A549 (cell line): ENCODE measurements around the gene PBX3. TPM values are rescaled to one million over a fixed set of nuclear protein-coding genes. Genes with fewer than 3 reads are reported as not detected.

ENCODE experiments used
- ATAC-seq, 2 experiments: fragments of 200-7000 bp in 1 of 2; fragments of >200 bp in 1 of 2; cut with Nextera tagmentation in 1 of 2; cut with Tn5 transposase in 1 of 2; 3 replicates each; pipeline versions ENCODE4 v1.8.0 to v1.9.1; 2018 to 2020; ENCODE audit warnings: mild to moderate bottlenecking in 1 of 2, moderate library complexity in 1 of 2
- CTCF ChIA-PET: fragments of 300-600 bp; sonication (Branson Sonifier 250); formaldehyde crosslinking; extraction: SDS; loops from one replicate; lab custom pipeline; 2021; ENCODE audit warnings: antibody characterized with exemption, inconsistent platforms; lab: Yijun Ruan, JAX
- POLR2A ChIA-PET: fragments of 350-600 bp; formaldehyde crosslinking; extraction: SDS; loops from one replicate; lab custom pipeline; 2021; ENCODE audit warnings: antibody characterized with exemption, inconsistent platforms; lab: Yijun Ruan, JAX
- DNase-seq, 2 experiments: peaks; one replicate each; pipeline versions ENCODE4 v3.0.0 to v3.0.0-alpha.2; 2011 to 2016; ENCODE audit warnings: low read depth in 1 of 2, low spot score in 1 of 2
- FAIRE-seq: peaks from 2 replicates; lab custom pipeline; 2011; peaks lifted over from hg19 to GRCh38; lab: Jason Lieb, UNC
- H3K27ac ChIP-seq, 2 experiments: fragments of >200 bp; sonication (Bioruptor Twin); formaldehyde crosslinking; 3 replicates each; pipeline ENCODE4 v1.5.1; 2016 to 2017
- H3K4me1 ChIP-seq: fragments of >200 bp; sonication (Bioruptor Twin); formaldehyde crosslinking; 3 replicates; pipeline ENCODE4 v1.6.1; 2016
- H3K4me2 ChIP-seq: fragments of >200 bp; sonication (Bioruptor Twin); formaldehyde crosslinking; 3 replicates; pipeline ENCODE4 v1.6.1; 2016
- H3K4me3 ChIP-seq: fragments of >200 bp; sonication (Bioruptor Twin); formaldehyde crosslinking; 3 replicates; pipeline ENCODE4 v1.5.1; 2016
- H3K9me3 ChIP-seq: fragments of >200 bp; sonication (Bioruptor Twin); formaldehyde crosslinking; 3 replicates; pipeline ENCODE4 v1.6.1; 2016
- BHLHE40 ChIP-seq: IDR thresholded peaks from 2 replicates; pipeline ENCODE4 v1.6.1; 2012; ENCODE audit warnings: low read depth, low read length, inconsistent platforms
- CBX2 ChIP-seq: fragments of 200-600 bp; sonication (generic); IDR thresholded peaks from 2 replicates; pipeline ENCODE4 v1.6.1; 2016; ENCODE audit warnings: low read depth, mild to moderate bottlenecking, borderline replicate concordance
- CBX8 ChIP-seq: fragments of 200-600 bp; sonication (generic); IDR thresholded peaks from 2 replicates; pipeline ENCODE4 v1.6.1; 2016
- CEBPB ChIP-seq, 2 experiments: fragments of >200 bp in 1 of 2; sonication (Bioruptor Twin) in 1 of 2; formaldehyde crosslinking in 1 of 2; IDR thresholded peaks; 2 replicates each; pipeline ENCODE4 v1.6.1; 2012 to 2016
- CHD4 ChIP-seq: fragments of 200-600 bp; sonication (generic); IDR thresholded peaks from 2 replicates; pipeline ENCODE4 v1.6.1; 2016; ENCODE audit warnings: antibody characterized with exemption, mild to moderate bottlenecking, borderline replicate concordance
- FOSB ChIP-seq: fragments of 250-450 bp; sonication (Bioruptor Pico); IDR thresholded peaks from 2 replicates; pipeline ENCODE4 v1.5.0; 2020; ENCODE audit warnings: mild to moderate bottlenecking, moderate library complexity
- FOXS1 ChIP-seq: fragments of 250-450 bp; sonication (Bioruptor Pico); IDR thresholded peaks from 2 replicates; pipeline ENCODE4 v1.5.0; 2020; ENCODE audit warnings: mild to moderate bottlenecking, moderate library complexity
- HOXA7 ChIP-seq: fragments of 250-450 bp; sonication (Bioruptor Pico); IDR thresholded peaks from 2 replicates; pipeline ENCODE4 v1.5.0; 2020; ENCODE audit warnings: mild to moderate bottlenecking, moderate library complexity
- JUNB ChIP-seq: fragments of >200 bp; sonication (Bioruptor Twin); formaldehyde crosslinking; IDR thresholded peaks from 2 replicates; pipeline ENCODE4 v1.6.1; 2016
- KDM5A ChIP-seq: fragments of 200-600 bp; sonication (generic); IDR thresholded peaks from 2 replicates; pipeline ENCODE4 v1.6.1; 2016; ENCODE audit warnings: antibody characterized with exemption, mild to moderate bottlenecking
- NFE2L2 ChIP-seq: fragments of 150-350 bp; conservative IDR thresholded peaks from 2 replicates; pipeline ENCODE4 v1.6.1; 2014; ENCODE audit warnings: low read length
- NPAS2 ChIP-seq: fragments of 250-450 bp; sonication (Bioruptor Pico); IDR thresholded peaks from 2 replicates; pipeline ENCODE4 v1.8.0; 2022; ENCODE audit warnings: mild to moderate bottlenecking, moderate library complexity, borderline replicate concordance
- POLR2A ChIP-seq: IDR thresholded peaks from 2 replicates; pipeline ENCODE4 v1.6.1; 2012; ENCODE audit warnings: mild to moderate bottlenecking, low read length
- POLR2AphosphoS2 ChIP-seq: conservative IDR thresholded peaks from 2 replicates; pipeline ENCODE4 v1.6.1; 2012; ENCODE audit warnings: low read length, improper control_type of control experiment, inconsistent platforms
- RAD21 ChIP-seq, 2 experiments: fragments of >200 bp in 1 of 2; sonication (Bioruptor Twin) in 1 of 2; formaldehyde crosslinking in 1 of 2; IDR thresholded peaks in 1 of 2; conservative IDR thresholded peaks in 1 of 2; 2 replicates in 1 of 2; 3 replicates in 1 of 2; pipeline ENCODE4 v1.6.1; 2012 to 2018; ENCODE audit warnings: inconsistent platforms in 1 of 2
- RARB ChIP-seq: fragments of 250-450 bp; sonication (Bioruptor Pico); IDR thresholded peaks from 2 replicates; pipeline ENCODE4 v1.8.0; 2021; ENCODE audit warnings: mild to moderate bottlenecking, moderate library complexity
- RNF2 ChIP-seq: fragments of 200-600 bp; sonication (generic); IDR thresholded peaks from 2 replicates; pipeline ENCODE4 v1.6.1; 2016; ENCODE audit warnings: low read depth, mild to moderate bottlenecking, antibody characterized with exemption, moderate library complexity, borderline replicate concordance
- SMC3 ChIP-seq: fragments of >200 bp; sonication (Bioruptor Twin); formaldehyde crosslinking; IDR thresholded peaks from 3 replicates; pipeline ENCODE4 v1.6.1; 2018; ENCODE audit warnings: inconsistent platforms
- SREBF2 ChIP-seq: fragments of 450-650 bp; IDR thresholded peaks from 2 replicates; pipeline ENCODE4 v1.6.1; 2014; ENCODE audit warnings: mild to moderate bottlenecking, moderate library complexity
- TP53 ChIP-seq: fragments of 250-450 bp; sonication (Bioruptor Pico); IDR thresholded peaks from 2 replicates; pipeline ENCODE4 v1.5.0; 2021; ENCODE audit warnings: mild to moderate bottlenecking, moderate library complexity
- WGBS: methylation state at CpG from one replicate; pipeline ENCODE4 v1.1.6; 2017; ENCODE audit errors: missing lambda C conversion rate; 5-methylcytosine and 5-hydroxymethylcytosine counted together
- polyA plus RNA-seq, 4 experiments: library from polyadenylated mRNA; depleted of rRNA in 3 of 4; stranded (reverse); fragments of >200 nt; fragmentation: RNase III in 1 of 4; extraction: RNeasy Plus Mini Kit Qiagen cat#74134 plus additional on column Dnase treatment in 1 of 4; gene quantifications; 2 replicates in 3 of 4; 3 replicates in 1 of 4; pipeline ENCODE4 v1.2.3, GENCODE V29; 2011 to 2017
- TF ChIP-seq, protein P1 (sequence below): fragments of >200 bp; sonication (Bioruptor Twin); formaldehyde crosslinking; IDR thresholded peaks from 2 replicates; pipeline ENCODE4 v1.6.1; 2016
- TF ChIP-seq, protein P2 (sequence below): fragments of 150-350 bp; IDR thresholded peaks from 2 replicates; pipeline ENCODE4 v1.6.1; 2014; ENCODE audit warnings: low read depth, mild to moderate bottlenecking, low read length

PBX3 gene
- polyA plus RNA-seq, 2 of the 4 experiments (the other 2 are of a cell fraction), result 10.7 to 23.5 TPM

DNA sequence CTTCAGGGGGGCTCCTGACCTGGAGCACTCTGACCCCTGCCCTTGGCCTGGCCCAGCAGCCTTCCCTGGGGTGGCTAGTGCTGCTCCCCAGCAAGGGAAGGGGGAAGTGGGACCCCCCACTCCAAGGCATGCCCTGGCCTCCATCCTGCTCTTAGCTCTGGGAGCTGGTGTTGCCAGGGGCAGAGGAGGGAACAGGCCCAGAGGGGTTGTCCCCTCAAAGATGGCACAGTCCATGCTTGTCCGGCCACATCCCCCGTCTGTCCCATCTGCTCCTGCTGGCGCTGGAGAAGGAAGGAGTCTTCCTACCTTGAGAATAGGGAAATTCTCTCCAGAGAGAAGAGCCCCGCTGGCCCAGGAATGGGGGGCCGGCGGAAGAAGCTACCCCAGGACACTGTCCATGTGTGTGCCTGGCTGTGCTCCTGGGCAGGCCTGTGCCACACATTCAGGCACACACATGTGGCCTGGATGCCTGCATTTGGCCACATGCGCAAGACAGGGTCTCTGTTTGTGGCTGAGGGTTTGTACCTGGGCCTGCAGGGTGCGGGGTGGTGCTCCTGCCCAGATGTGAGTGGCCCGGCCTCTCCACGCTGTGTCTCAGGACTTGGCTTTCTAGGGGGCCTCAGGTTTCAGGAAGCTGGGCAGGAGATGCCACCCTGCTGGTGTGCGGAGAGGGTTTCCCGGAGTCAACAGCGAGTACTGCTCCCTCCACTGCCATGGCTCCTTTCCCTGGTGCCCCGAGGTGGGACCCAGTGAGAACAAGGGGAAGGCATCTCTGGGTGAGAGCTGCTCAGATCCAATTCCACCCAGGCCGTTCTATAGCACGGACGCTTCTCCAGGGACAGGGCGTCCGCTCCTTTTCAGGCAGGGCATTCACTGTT, 247.1 kb downstream of the PBX3 start:
- 89% methylated on average over 16 of the region's 19 CpGs for WGBS
- CTCF ChIA-PET, result no interaction called here
- FAIRE-seq, result no peak
- POLR2A ChIA-PET, result no interaction called here
- TF ChIP-seq SREBF2 (no peak), CBX2 (no peak), TP53 (CRISPR knock-in tag) (no peak), FOSB (CRISPR knock-in tag) (no peak), RARB (no peak), RAD21 (conservative IDR thresholded peaks at IDR 0.05 in 1 of 2, IDR thresholded peaks at IDR 0.05 in 1 of 2) (no peak), NFE2L2 (no peak), POLR2AphosphoS2 (no peak), JUNB (no peak), NPAS2 (CRISPR knock-in tag) (no peak)
- TF ChIP-seq, protein P1, sequence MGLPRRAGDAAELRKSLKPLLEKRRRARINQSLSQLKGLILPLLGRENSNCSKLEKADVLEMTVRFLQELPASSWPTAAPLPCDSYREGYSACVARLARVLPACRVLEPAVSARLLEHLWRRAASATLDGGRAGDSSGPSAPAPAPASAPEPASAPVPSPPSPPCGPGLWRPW, result no peak
- TF ChIP-seq, protein P2, sequence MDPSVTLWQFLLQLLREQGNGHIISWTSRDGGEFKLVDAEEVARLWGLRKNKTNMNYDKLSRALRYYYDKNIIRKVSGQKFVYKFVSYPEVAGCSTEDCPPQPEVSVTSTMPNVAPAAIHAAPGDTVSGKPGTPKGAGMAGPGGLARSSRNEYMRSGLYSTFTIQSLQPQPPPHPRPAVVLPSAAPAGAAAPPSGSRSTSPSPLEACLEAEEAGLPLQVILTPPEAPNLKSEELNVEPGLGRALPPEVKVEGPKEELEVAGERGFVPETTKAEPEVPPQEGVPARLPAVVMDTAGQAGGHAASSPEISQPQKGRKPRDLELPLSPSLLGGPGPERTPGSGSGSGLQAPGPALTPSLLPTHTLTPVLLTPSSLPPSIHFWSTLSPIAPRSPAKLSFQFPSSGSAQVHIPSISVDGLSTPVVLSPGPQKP, result no peak
- DNase-seq, result no peak
- Histone ChIP-seq H3K4me1 (no peaks in the 10 kb centered on the region), H3K4me3 (no peak overlapping the region), H3K4me2 (no peak overlapping the region), H3K9me3 (no peaks in the 10 kb centered on the region), H3K27ac (no peak overlapping the region)
- ATAC-seq, result no peak

GRCh38 chr9:125995006-125995405, 247.8 kb downstream of the PBX3 start:
- POLR2A ChIA-PET, result no interaction called here
- TF ChIP-seq POLR2A, result no peak
- 14% methylated on average over 4 of the region's 5 CpGs for WGBS

GRCh38 chr9:125995706-125996105, 248.5 kb downstream of the PBX3 start:
- DNase-seq (no peak), ATAC-seq (no peak), FAIRE-seq (no peak)
- WGBS, result 62% methylated on average over 10 of the region's 10 CpGs
- no peak overlapping the region for H3K4me2 ChIP-seq
- no peak overlapping the region for H3K4me3 ChIP-seq
- POLR2A ChIA-PET, result no interaction called here
- CTCF ChIA-PET, result interaction anchor here (0.7 kb wide), 1 partner anchor 29 kb away, joined by 3 read pairs; no protein-coding TSS in a partner anchor
- H3K4me1 ChIP-seq, result no peaks in the 10 kb centered on the region
- TF ChIP-seq FOXS1 (CRISPR knock-in tag) (no peak), SREBF2 (no peak), CBX8 (no peak), SMC3 (no peak), KDM5A (no peak), RNF2 (no peak), CEBPB (IDR thresholded peaks at IDR 0.05) (no peak), CHD4 (no peak)
- H3K9me3 ChIP-seq, result no peaks in the 10 kb centered on the region
- H3K27ac ChIP-seq, result no peak overlapping the region

More at GRCh38 chr9:125995006-125995405, 247.8 kb downstream of the PBX3 start:
- ATAC-seq (no peak), FAIRE-seq (no peak), DNase-seq (no peak)
- no peaks in the 10 kb centered on the region for H3K9me3 ChIP-seq
- no peak overlapping the region for H3K4me3 ChIP-seq
- no peaks in the 10 kb centered on the region for H3K4me1 ChIP-seq
- H3K27ac ChIP-seq, result no peak overlapping the region
- CTCF ChIA-PET, result no interaction called here
- no peak overlapping the region for H3K4me2 ChIP-seq

- no peak for TF ChIP-seq FOSB (CRISPR knock-in tag)
- TF ChIP-seq HOXA7, result no peak
- TF ChIP-seq JUNB, result no peak
- no peak for TF ChIP-seq POLR2AphosphoS2
- TF ChIP-seq BHLHE40, result no peak
- TF ChIP-seq, all 56 proteins: peak for 0
- FAIRE-seq (no peak), ATAC-seq (no peak), DNase-seq (no peak)
- 70% methylated on average over 10 of the region's 10 CpGs for WGBS
- ChIA-PET POLR2A (no interaction called here), CTCF (no interaction called here)
- Histone ChIP-seq H3K4me1 (no peaks in the 10 kb centered on the region), H3K27ac (no peak overlapping the region), H3K4me3 (no peak overlapping the region), H3K9me3 (no peaks in the 10 kb centered on the region), H3K4me2 (no peak overlapping the region)
Observed at GRCh38 chr9:125996791-125997190, 249.6 kb downstream of the PBX3 start.
